Mesenchymal stem cell (in vitro differentiated cells and primary cell): ENCODE measurements around the gene KCTD19.

ENCODE experiments used
- DNase-seq: peaks from one replicate; pipeline ENCODE4 v3.0.0-alpha.2; 2013
- H2AFZ ChIP-seq: one replicate; pipeline ENCODE4 v1.6.1; 2013; ENCODE audit warnings: low read depth, mild to moderate bottlenecking, control low read depth, inconsistent platforms, low read length, moderate library complexity
- H2AK5ac ChIP-seq: 2 replicates; pipeline ENCODE4 v1.6.1; 2013; ENCODE audit warnings: low read length, moderate library complexity, mild to moderate bottlenecking, inconsistent platforms; ENCODE audit not compliant: severe bottlenecking
- H2BK120ac ChIP-seq: one replicate; pipeline ENCODE4 v1.6.1; 2013; ENCODE audit warnings: low read depth, mild to moderate bottlenecking, inconsistent platforms, low read length, moderate library complexity
- H2BK12ac ChIP-seq, 2 experiments: one replicate each; pipeline ENCODE4 v1.6.1; 2013; ENCODE audit warnings: inconsistent platforms in 2 of 2, low read length in 2 of 2, mild to moderate bottlenecking in 2 of 2, moderate library complexity in 2 of 2, control low read depth in 1 of 2
- H2BK15ac ChIP-seq: one replicate; pipeline ENCODE4 v1.6.1; 2013; ENCODE audit warnings: mild to moderate bottlenecking, low read depth, inconsistent platforms; ENCODE audit not compliant: poor library complexity, severe bottlenecking
- H2BK5ac ChIP-seq: 2 replicates; pipeline ENCODE4 v1.6.1; 2013; ENCODE audit warnings: low read depth, mild to moderate bottlenecking, low read length, control low read depth, inconsistent platforms; ENCODE audit not compliant: poor library complexity, severe bottlenecking
- H3K14ac ChIP-seq, 2 experiments: one replicate each; pipeline ENCODE4 v1.6.1; 2013; ENCODE audit warnings: inconsistent platforms in 2 of 2, low read length in 2 of 2, control low read depth in 1 of 2, mild to moderate bottlenecking in 1 of 2, moderate library complexity in 1 of 2
- H3K18ac ChIP-seq, 2 experiments: one replicate each; pipeline ENCODE4 v1.6.1; 2013; ENCODE audit warnings: inconsistent platforms in 2 of 2, low read length in 2 of 2, control low read depth in 1 of 2, low read depth in 1 of 2, mild to moderate bottlenecking in 1 of 2
- H3K23ac ChIP-seq, 2 experiments: one replicate each; pipeline ENCODE4 v1.6.1; 2013; ENCODE audit warnings: inconsistent platforms in 2 of 2, low read length in 2 of 2, mild to moderate bottlenecking in 2 of 2, moderate library complexity in 2 of 2, control low read depth in 1 of 2
- H3K27ac ChIP-seq: 2 replicates; pipeline ENCODE4 v1.5.1; 2013; ENCODE audit warnings: mild to moderate bottlenecking, moderate library complexity, low read length, control low read depth, inconsistent platforms; ENCODE audit not compliant: poor library complexity, severe bottlenecking
- H3K27me3 ChIP-seq, 2 experiments: 2 replicates each; pipeline versions ENCODE4 v1.6.1 to v1.7.0; 2013; ENCODE audit warnings: low read length in 2 of 2, mild to moderate bottlenecking in 2 of 2, moderate library complexity in 2 of 2, control low read depth in 1 of 2, inconsistent platforms in 1 of 2; ENCODE audit not compliant: control insufficient read depth in 1 of 2, insufficient read depth in 1 of 2
- H3K36me3 ChIP-seq, 2 experiments: 2 replicates each; pipeline versions ENCODE4 v1.6.1 to v1.7.0; 2013; ENCODE audit warnings: low read length in 2 of 2, control low read depth in 1 of 2, inconsistent platforms in 1 of 2, low read depth in 1 of 2, mild to moderate bottlenecking in 1 of 2; ENCODE audit not compliant: insufficient read depth in 2 of 2, control insufficient read depth in 1 of 2
- H3K4ac ChIP-seq, 2 experiments: one replicate each; pipeline ENCODE4 v1.6.1; 2013; ENCODE audit warnings: inconsistent platforms in 2 of 2, low read length in 2 of 2, mild to moderate bottlenecking in 2 of 2, moderate library complexity in 2 of 2, control low read depth in 1 of 2, low read depth in 1 of 2
- H3K4me1 ChIP-seq: 2 replicates; pipeline ENCODE4 v1.6.1; 2013; ENCODE audit warnings: low read depth, low read length, control low read depth; ENCODE audit not compliant: control insufficient read depth, insufficient read depth
- H3K4me2 ChIP-seq: 2 replicates; pipeline ENCODE4 v1.6.1; 2013; ENCODE audit warnings: low read length, mild to moderate bottlenecking, inconsistent platforms; ENCODE audit not compliant: poor library complexity, severe bottlenecking
- H3K4me3 ChIP-seq, 2 experiments: 2 replicates each; pipeline versions ENCODE4 v1.5.1 to v1.7.0; 2013; ENCODE audit warnings: low read length in 2 of 2, mild to moderate bottlenecking in 2 of 2, control low read depth in 1 of 2, low read depth in 1 of 2; ENCODE audit not compliant: insufficient read depth in 1 of 2
- H3K79me1 ChIP-seq: replicated peaks from 2 replicates; pipeline ENCODE4 v1.6.1; 2013; ENCODE audit warnings: mild to moderate bottlenecking, control low read depth, low read length, inconsistent platforms; ENCODE audit not compliant: poor library complexity, severe bottlenecking
- H3K9ac ChIP-seq: 2 replicates; pipeline ENCODE4 v1.7.0; 2013; ENCODE audit warnings: mild to moderate bottlenecking, low read length, moderate library complexity
- H3K9me3 ChIP-seq: 2 replicates; pipeline ENCODE4 v1.7.0; 2013; ENCODE audit warnings: mild to moderate bottlenecking, low read length; ENCODE audit not compliant: control insufficient read depth
- H4K8ac ChIP-seq: one replicate; pipeline ENCODE4 v1.6.1; 2013; ENCODE audit warnings: inconsistent platforms, mild to moderate bottlenecking, low read length, moderate library complexity
- H4K91ac ChIP-seq: one replicate; pipeline ENCODE4 v1.6.1; 2013; ENCODE audit warnings: mild to moderate bottlenecking, low read length, inconsistent platforms
- WGBS: methylation state at CpG from one replicate; pipeline ENCODE4 v1.1.7; 2013; ENCODE audit warnings: mixed read lengths; 5-methylcytosine and 5-hydroxymethylcytosine counted together

KCTD19 gene

GRCh38 chr16:67254801-67255552, 71.6 kb downstream of the KCTD19 start:
- H4K8ac ChIP-seq: no peak overlapping the region
- H3K23ac ChIP-seq: no peak overlapping the region
- no peak overlapping the region for H4K91ac ChIP-seq
- no peak overlapping the region for H3K18ac ChIP-seq
- H3K4me1 ChIP-seq: peaks cover 2% of the 10 kb centered on the region
- H3K4ac ChIP-seq: no peak overlapping the region
- H3K4me3 ChIP-seq: no peak overlapping the region
- H3K9me3 ChIP-seq: no peaks in the 10 kb centered on the region
- H3K27me3 ChIP-seq: no peaks in the 10 kb centered on the region
- no peak overlapping the region for H2BK120ac ChIP-seq
- no peak overlapping the region for H2BK12ac ChIP-seq
- 88% methylated on average over 18 of the region's 18 CpGs for WGBS
- H3K9ac ChIP-seq: no peak overlapping the region
- H2AK5ac ChIP-seq: no peak overlapping the region
- peaks cover 27 to 56% of the 10 kb centered on the region in 2 experiments for H3K36me3 ChIP-seq
- no peak for DNase-seq
- no peak overlapping the region for H2BK15ac ChIP-seq
- no peak overlapping the region for H2AFZ ChIP-seq
- no peak overlapping the region for H3K4me2 ChIP-seq
- no peak overlapping the region for H3K14ac ChIP-seq
- no peak overlapping the region for H2BK5ac ChIP-seq
- H3K27ac ChIP-seq: no peak overlapping the region
- no peaks in the 10 kb centered on the region for H3K79me1 ChIP-seq

GRCh38 chr16:67252609-67253497, 73.7 kb downstream of the KCTD19 start:
- H2BK120ac ChIP-seq: no peak overlapping the region
- H3K36me3 ChIP-seq: peaks cover 27 to 49% of the 10 kb centered on the region in 2 experiments
- no peak overlapping the region for H3K4me2 ChIP-seq
- no peak overlapping the region for H4K8ac ChIP-seq
- WGBS: 89% methylated on average over 3 of the region's 4 CpGs
- no peak overlapping the region for H3K14ac ChIP-seq
- H3K9me3 ChIP-seq: no peaks in the 10 kb centered on the region
- no peak for DNase-seq
- no peak overlapping the region for H3K18ac ChIP-seq
- H3K9ac ChIP-seq: no peak overlapping the region
- no peak overlapping the region for H2BK5ac ChIP-seq
- H2AK5ac ChIP-seq: no peak overlapping the region
- H2BK12ac ChIP-seq: no peak overlapping the region
- H3K27ac ChIP-seq: no peak overlapping the region
- H2BK15ac ChIP-seq: no peak overlapping the region
- no peak overlapping the region for H2AFZ ChIP-seq
- H3K79me1 ChIP-seq: peaks cover 2% of the 10 kb centered on the region
- H3K4me1 ChIP-seq: peaks cover 20% of the 10 kb centered on the region
- H3K4me3 ChIP-seq: no peak overlapping the region
- no peak overlapping the region for H3K23ac ChIP-seq
- H3K4ac ChIP-seq: no peak overlapping the region
- H3K27me3 ChIP-seq: peaks cover 0 to 9% of the 10 kb centered on the region in 2 experiments
- H4K91ac ChIP-seq: no peak overlapping the region

- H3K36me3 ChIP-seq: peaks cover 8 to 24% of the 10 kb centered on the region in 2 experiments
- H3K4me3 ChIP-seq: peak overlapping the region in 1 of 2 experiments; percentile 87
- H3K79me1 ChIP-seq: peaks cover 2% of the 10 kb centered on the region
- no peaks in the 10 kb centered on the region for H3K9me3 ChIP-seq
- H2BK15ac ChIP-seq: no peak overlapping the region
- peaks cover 0 to 9% of the 10 kb centered on the region in 2 experiments for H3K27me3 ChIP-seq
- no peak overlapping the region for H4K91ac ChIP-seq
- H3K9ac ChIP-seq: peak overlapping the region; percentile 86
- H3K4me1 ChIP-seq: peaks cover 34% of the 10 kb centered on the region
- peak overlapping the region in 1 of 2 experiments; percentile 37 for H3K4ac ChIP-seq
- WGBS: 97% methylated on average over 3 of the region's 4 CpGs
- H2BK12ac ChIP-seq: no peak overlapping the region
- DNase-seq: no peak
- peak overlapping the region in 1 of 2 experiments; percentile 78 for H3K23ac ChIP-seq
- H2AFZ ChIP-seq: no peak overlapping the region
- no peak overlapping the region for H3K4me2 ChIP-seq
- no peak overlapping the region for H3K14ac ChIP-seq
- no peak overlapping the region for H3K18ac ChIP-seq
- H2BK120ac ChIP-seq: no peak overlapping the region
- H2BK5ac ChIP-seq: no peak overlapping the region
- no peak overlapping the region for H3K27ac ChIP-seq
- H4K8ac ChIP-seq: peak overlapping the region; percentile 73
- H2AK5ac ChIP-seq: no peak overlapping the region
These were observed 76.6 kb downstream of the KCTD19 start for GRCh38 chr16:67250045-67250327.
